ENCODE measurements around the gene REPIN1. TPM values are rescaled to one million over a fixed set of nuclear protein-coding genes. Genes with fewer than 3 reads are reported as not detected.

Gene REPIN1
- 43.4 and 49.8 TPM in 2 replicates for total RNA-seq

DNA sequence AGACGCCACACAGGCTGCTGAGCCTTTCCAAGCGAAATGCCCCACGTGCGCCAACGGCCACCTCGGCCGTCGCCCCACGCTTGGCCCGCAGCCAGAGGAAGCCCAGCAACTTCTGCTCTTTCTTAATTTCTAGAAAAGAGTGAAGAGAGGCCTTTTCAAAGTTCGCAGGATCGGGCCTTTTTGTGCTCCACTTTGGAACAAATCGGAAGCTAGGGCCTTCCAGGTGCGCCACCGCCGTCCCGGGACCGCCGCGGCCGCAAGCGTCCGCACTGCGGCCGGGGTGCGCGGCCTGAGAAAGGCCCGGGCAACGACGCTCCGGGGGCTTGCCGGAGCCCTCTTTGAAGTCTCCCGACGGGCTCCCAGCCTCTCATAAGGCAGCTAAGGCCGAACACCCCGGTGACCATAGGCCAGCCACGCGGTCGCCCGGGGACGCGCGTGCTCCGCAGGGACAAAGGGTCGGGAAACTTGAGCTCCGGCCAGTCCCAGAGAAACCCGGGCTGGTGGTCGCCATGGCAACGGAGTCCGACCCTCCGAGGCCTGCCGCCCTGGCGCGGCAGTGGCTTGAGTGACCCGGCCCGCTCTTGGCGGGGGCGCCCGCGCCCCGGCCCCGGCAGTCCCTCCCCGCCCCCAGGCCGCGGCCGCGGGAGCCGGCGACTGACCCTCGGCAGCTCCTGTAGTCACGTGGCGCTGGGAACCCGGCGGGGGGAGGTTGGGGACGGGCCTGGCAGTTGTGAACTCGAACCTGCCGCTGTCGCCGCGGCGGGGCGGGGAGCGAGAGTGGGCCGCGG, at the start of gene REPIN1:
TSS of gene REPIN1 (plus strand) at position 727 of the 788 bp plus-strand sequence. CDS start 890 bp downstream, outside the sequence.

DNA sequence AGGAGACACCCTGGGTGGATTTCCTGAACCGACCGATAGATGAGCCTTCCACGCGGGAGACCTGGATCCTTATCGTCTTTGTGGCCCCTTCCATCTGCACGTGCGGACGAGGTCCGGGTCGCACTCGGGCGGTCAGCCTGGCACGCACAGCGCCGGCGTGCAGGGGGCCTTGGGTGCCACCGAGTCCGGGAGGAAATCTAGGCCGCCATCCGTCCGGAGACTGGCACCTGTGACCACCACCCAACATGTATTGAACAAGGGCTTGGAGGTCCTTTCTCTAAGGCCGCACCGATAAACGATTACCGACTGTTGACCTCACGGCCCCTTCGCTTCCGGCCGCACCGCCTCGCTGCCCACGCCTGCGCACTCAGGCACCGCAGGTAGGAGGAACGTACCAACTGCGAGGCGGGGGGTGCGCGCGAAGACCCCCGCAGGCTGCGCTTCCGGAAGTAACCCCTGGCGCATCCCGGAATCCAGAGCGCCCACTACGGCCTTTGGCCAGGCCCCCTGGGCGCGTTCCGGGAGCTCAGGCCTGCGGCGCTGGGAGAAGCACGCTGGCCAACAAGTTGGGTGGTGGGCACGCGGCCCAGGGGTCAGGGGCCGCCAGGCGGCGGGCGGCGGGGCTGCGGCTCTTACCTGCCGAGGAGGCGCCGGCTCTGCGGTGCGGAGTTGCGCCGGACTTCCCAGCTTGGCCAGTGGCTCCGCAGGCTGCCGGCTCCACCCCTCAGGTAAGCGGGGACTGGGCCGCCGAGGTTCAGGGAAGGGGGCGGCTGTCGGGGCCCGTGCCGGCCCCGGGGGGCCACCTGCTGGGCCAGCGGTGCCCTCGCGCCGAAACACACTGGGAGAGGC, 45.6 kb upstream of the REPIN1 start, which contains the start of the genes ACTR3C and LRRC61:
TSS of gene ACTR3C (minus strand) at position 713 of the 849 bp plus-strand sequence. CDS start 28,249 bp downstream, outside the sequence.
TSS of gene LRRC61 (plus strand) at position 523 of the 849 bp plus-strand sequence. CDS start 13,507 bp downstream, outside the sequence.

DNA sequence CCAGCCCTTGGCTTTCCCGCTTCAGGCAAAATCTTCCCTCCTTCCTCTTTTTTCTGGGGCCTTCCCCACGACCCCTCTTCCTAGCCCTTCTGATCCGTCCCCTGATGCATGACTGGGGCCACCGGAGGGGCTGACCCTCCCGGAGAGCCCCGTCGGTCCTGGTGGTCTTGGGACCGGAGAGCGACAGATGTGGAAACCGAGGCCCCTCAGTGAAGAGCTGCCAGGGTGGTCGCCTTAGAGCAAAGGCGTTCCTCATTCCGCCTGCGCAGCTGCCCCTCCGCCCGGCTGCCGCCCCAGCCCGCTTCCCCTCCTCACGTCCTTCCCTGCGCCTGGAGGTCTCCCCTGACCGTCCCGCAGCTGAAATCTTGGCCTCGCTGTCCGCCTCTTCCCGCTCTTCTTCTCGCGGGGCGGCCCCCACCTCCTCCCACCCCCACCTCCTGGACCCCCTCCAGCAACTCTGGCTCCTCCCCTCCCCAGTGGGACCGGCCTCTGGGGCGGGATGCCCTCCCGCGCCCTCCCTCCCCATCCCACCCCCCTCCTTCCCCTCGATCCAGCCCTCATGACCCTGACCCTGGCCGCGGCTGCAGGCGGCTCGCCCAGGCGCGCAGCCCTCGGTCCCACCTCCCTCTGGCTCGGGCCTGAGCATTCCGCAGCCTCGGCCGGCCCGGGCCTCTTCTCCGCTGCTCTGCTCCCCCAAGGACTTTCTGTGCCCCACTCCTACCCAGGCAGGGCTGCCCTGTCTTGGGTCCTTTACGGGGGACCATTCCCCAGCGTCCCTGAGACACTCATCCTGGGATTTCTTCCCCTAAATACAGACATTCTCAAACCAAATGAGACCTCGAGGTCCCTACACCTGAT, 27.1 kb upstream of the REPIN1 start, which contains the start of gene RARRES2:
TSS of gene RARRES2 (minus strand) at position 367 of the 858 bp plus-strand sequence. CDS start 1,020 bp downstream, outside the sequence.

DNA sequence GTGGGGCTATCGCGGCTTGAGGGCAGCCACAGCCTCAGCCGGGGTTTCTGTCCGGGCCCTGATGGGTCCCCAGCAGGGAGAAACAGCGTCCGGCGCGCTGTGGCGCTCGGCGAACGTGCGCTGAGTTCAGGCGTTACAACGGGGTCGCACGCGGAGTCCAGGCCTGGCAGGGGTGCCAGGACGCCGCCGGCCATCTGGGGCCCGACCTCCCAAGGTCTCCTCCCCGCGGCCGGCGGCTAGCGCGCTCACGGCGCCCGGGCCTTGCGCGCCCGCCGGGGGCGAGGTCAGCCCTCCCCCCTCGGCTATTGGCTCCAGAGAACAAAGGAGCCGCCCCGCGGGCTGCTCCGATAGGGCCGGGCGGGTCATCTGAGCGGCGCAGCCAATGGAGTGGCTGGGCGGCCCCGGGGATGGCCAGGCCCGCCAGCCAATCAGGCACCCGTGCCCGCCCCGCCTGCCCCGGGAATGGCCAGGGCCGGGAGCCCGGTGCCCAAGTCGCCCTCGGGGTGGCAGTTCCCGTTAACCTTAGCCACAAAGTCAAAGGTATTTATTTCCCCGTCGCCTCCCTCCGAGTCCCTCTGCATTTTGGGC, 10.3 kb downstream of the REPIN1 start, which contains the start of gene ZNF775:
TSS of gene ZNF775 (plus strand) at position 478 of the 588 bp plus-strand sequence. CDS start 9,141 bp downstream, outside the sequence.

Other genes starting within 250 kb of the REPIN1 start
- 0.26 and 0.36 TPM in 2 replicates for gene LRRC61, start 45.5 kb upstream of the REPIN1 start, total RNA-seq
- 0.13 and 0.63 TPM in 2 replicates for gene ACTR3C, start 45.3 kb upstream of the REPIN1 start, total RNA-seq
- gene RARRES2, start 27.2 kb upstream of the REPIN1 start, total RNA-seq: 0.65 and 1.7 TPM in 2 replicates
- 4.0 and 5.7 TPM in 2 replicates for gene ZNF775, start 10.5 kb downstream of the REPIN1 start, total RNA-seq
- gene GIMAP8, start 81.8 kb downstream of the REPIN1 start, total RNA-seq: 0.07 TPM in 2 replicates
- not detected in 2 replicates for gene GIMAP7, start 146.1 kb downstream of the REPIN1 start, total RNA-seq
- gene GIMAP4, start 198.6 kb downstream of the REPIN1 start, total RNA-seq: 0.13 and 0.33 TPM in 2 replicates